ENCODE data around the gene NKAIN2. TPM values are rescaled to one million over a fixed set of nuclear protein-coding genes. Genes with fewer than 3 reads are reported as not detected.

The NKAIN2 gene
- total RNA-seq, 3 donors from 2014 or later (not counting 1 experiment from before 2014, with no cell fraction given): 0.45 TPM; not detected in 2

DNA sequence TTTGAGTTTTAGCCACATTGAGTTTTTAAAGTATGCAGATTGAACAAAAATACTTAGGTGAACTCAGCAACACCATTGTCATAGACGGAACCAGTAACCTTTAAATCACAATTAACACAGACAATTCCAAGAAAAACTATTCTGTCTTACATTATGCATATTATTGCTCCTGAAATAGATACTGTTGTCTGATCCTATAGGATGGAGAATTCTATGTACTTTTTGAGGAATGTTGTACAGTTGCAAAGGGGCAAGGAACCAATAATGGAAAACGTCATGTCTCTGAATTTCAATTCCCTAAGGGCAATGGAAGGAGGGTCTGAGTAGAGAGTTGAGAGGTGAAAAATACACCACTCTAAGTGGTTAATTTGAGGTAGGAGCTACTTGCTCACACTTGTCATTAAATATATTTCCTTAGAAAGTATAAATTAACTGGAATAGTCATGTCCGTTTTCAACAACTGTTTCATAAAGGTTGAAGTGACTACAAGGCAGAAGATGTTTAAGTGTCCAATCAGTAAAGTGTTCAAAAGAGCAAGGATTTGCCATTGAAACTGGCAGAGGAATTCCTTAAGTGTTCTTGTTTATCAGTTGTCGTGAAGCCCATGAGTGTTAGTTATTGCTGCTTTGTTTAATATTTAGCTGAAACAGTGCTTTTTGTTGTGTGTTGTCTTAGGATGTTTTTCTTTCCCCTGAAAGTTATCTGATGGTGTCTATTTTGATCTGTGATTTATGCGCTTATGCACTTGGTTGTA, 1.3 kb downstream of the NKAIN2 start:
- WGBS (ENCODE audit: insufficient coverage): 39% methylated on average over 4 of the region's 5 CpGs
- ATAC-seq: no peak
- intact Hi-C loops (cut with micrococcal nuclease): no loop called here
- no peak for DNase-seq
- H3K9me3 Mint-ChIP-seq: no peaks in the 10 kb centered on the region
- H3K4me3 Mint-ChIP-seq: peak overlapping the region; percentile 65
- no peaks in the 10 kb centered on the region for H3K36me3 Mint-ChIP-seq
- Histone ChIP-seq H3K27me3 (ENCODE audit: control insufficient read depth, insufficient read depth, low read length) (peaks cover 18% of the 10 kb centered on the region), H3K9me3 (ENCODE audit: control insufficient read depth, insufficient read depth, low read length) (no peaks in the 10 kb centered on the region), H3K4me1 (ENCODE audit: control insufficient read depth, insufficient read depth, low read length) (peaks cover 9% of the 10 kb centered on the region), H3K4me3 (ENCODE audit: low read length) (no peak overlapping the region), H3K27ac (ENCODE audit: low read length) (no peak overlapping the region), H3K36me3 (ENCODE audit: control insufficient read depth, insufficient read depth, low read length) (no peaks in the 10 kb centered on the region)
- H3K27ac Mint-ChIP-seq: no peak overlapping the region
- TF ChIP-seq, protein P1, sequence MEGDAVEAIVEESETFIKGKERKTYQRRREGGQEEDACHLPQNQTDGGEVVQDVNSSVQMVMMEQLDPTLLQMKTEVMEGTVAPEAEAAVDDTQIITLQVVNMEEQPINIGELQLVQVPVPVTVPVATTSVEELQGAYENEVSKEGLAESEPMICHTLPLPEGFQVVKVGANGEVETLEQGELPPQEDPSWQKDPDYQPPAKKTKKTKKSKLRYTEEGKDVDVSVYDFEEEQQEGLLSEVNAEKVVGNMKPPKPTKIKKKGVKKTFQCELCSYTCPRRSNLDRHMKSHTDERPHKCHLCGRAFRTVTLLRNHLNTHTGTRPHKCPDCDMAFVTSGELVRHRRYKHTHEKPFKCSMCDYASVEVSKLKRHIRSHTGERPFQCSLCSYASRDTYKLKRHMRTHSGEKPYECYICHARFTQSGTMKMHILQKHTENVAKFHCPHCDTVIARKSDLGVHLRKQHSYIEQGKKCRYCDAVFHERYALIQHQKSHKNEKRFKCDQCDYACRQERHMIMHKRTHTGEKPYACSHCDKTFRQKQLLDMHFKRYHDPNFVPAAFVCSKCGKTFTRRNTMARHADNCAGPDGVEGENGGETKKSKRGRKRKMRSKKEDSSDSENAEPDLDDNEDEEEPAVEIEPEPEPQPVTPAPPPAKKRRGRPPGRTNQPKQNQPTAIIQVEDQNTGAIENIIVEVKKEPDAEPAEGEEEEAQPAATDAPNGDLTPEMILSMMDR (IDR thresholded peaks at IDR 0.05): no peak
- peaks cover 24 to 31% of the 10 kb centered on the region in 2 donors for H3K27me3 Mint-ChIP-seq (ENCODE audit: low read depth in 2 of 2)
- H3K4me1 Mint-ChIP-seq: peaks cover 6 to 16% of the 10 kb centered on the region in 2 donors

DNA sequence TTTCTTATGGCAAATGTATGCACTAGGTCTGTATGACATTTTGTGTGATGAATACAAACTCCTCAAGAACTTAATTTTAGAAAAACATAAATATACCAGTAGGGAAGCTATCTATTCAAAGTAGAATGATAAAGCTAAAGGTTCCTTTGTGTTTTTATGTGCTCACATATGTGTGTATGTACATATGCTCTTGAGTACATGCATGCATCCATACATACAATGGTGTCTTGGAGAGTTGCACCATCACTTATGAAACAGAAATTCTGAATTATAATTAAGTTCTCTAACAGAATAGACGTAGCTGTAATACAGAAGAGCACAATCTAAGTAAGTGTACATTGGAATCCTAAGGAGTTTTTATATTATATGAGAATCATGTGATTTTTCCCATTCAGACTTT, 2.3 kb downstream of the NKAIN2 start:
- no peaks in the 10 kb centered on the region for H3K9me3 ChIP-seq (ENCODE audit: control insufficient read depth, insufficient read depth, low read length)
- DNase-seq: no peak
- no peak overlapping the region for H3K4me3 ChIP-seq (ENCODE audit: low read length)
- H3K36me3 ChIP-seq (ENCODE audit: control insufficient read depth, insufficient read depth, low read length): no peaks in the 10 kb centered on the region
- H3K4me1 ChIP-seq (ENCODE audit: control insufficient read depth, insufficient read depth, low read length): peaks cover 9% of the 10 kb centered on the region
- no peak for ATAC-seq
- intact Hi-C loops (cut with micrococcal nuclease): no loop called here
- no peaks in the 10 kb centered on the region for H3K36me3 Mint-ChIP-seq
- no peak overlapping the region for H3K4me3 Mint-ChIP-seq
- peaks cover 18% of the 10 kb centered on the region for H3K27me3 ChIP-seq (ENCODE audit: control insufficient read depth, insufficient read depth, low read length)
- H3K4me1 Mint-ChIP-seq: peaks cover 6 to 16% of the 10 kb centered on the region in 2 donors
- no peak overlapping the region for H3K27ac ChIP-seq (ENCODE audit: low read length)
- TF ChIP-seq, protein P1 (IDR thresholded peaks at IDR 0.05): no peak
- peaks cover 23 to 30% of the 10 kb centered on the region in 2 donors for H3K27me3 Mint-ChIP-seq (ENCODE audit: low read depth in 2 of 2)
- no peaks in the 10 kb centered on the region for H3K9me3 Mint-ChIP-seq
- WGBS (ENCODE audit: insufficient coverage): no CpG with 5 or more reads among the region's 1 CpG
- H3K27ac Mint-ChIP-seq: no peak overlapping the region

DNA sequence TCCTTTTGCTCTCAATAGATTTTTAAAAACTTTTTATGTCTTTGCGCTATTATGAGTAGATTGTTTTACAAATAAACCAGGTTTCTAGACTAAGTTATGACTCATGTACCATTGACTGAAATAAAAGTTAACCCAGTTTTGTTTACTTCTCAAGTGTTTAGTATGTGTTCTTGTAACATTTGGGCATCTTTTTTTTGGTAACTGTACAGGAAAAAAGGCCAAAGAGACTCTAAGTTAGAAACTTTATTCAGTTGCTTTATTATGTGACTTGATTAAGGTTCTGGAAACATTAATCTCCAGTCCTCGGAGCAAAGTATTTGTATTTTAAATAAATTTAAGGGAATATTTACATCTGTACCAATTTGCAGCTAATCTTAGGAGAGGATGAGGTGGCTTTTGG, 2.9 kb downstream of the NKAIN2 start:
- Histone ChIP-seq H3K4me1 (ENCODE audit: control insufficient read depth, insufficient read depth, low read length) (peaks cover 9% of the 10 kb centered on the region), H3K36me3 (ENCODE audit: control insufficient read depth, insufficient read depth, low read length) (no peaks in the 10 kb centered on the region), H3K27ac (ENCODE audit: low read length) (no peak overlapping the region), H3K9me3 (ENCODE audit: control insufficient read depth, insufficient read depth, low read length) (no peaks in the 10 kb centered on the region), H3K27me3 (ENCODE audit: control insufficient read depth, insufficient read depth, low read length) (peaks cover 18% of the 10 kb centered on the region), H3K4me3 (ENCODE audit: low read length) (no peak overlapping the region)
- TF ChIP-seq, protein P1 (IDR thresholded peaks at IDR 0.05): no peak
- 100% methylated on average over 1 of the region's 2 CpGs for WGBS (ENCODE audit: insufficient coverage)
- no peak for ATAC-seq
- intact Hi-C loops (cut with micrococcal nuclease): no loop called here
- H3K36me3 Mint-ChIP-seq: no peaks in the 10 kb centered on the region
- no peak overlapping the region for H3K4me3 Mint-ChIP-seq
- no peaks in the 10 kb centered on the region for H3K9me3 Mint-ChIP-seq
- no peak for DNase-seq
- H3K27ac Mint-ChIP-seq: no peak overlapping the region
- peaks cover 6 to 16% of the 10 kb centered on the region in 2 donors for H3K4me1 Mint-ChIP-seq
- peaks cover 19 to 25% of the 10 kb centered on the region in 2 donors for H3K27me3 Mint-ChIP-seq (ENCODE audit: low read depth in 2 of 2)

DNA sequence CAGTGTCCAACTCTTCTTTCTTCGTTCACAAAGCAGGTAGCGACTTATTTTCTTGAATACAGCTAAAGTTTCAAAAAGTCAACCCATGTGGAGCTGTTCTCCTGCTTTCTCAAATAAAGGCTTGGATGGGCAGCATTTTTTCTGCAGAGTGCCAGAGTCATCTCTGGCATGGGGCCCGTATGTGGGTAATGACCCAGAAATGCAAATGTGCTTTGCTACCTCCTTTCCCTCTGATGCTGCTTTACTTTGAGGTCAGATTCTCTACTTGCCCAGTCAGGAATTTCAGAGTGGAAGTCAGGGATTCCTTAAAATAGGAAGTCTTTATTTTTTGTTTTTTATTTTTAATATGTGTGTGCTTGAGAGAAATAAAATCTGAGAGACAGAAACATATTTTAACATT, 4.9 kb downstream of the NKAIN2 start:
- TF ChIP-seq, protein P1 (IDR thresholded peaks at IDR 0.05): no peak
- Mint-ChIP-seq H3K9me3 (no peaks in the 10 kb centered on the region), H3K4me1 (peaks cover 6% of the 10 kb centered on the region in 2 donors), H3K4me3 (no peak overlapping the region), H3K27me3 (ENCODE audit: low read depth in 2 of 2) (peaks cover 15 to 25% of the 10 kb centered on the region in 2 donors), H3K27ac (no peak overlapping the region), H3K36me3 (no peaks in the 10 kb centered on the region)
- no peak for ATAC-seq
- WGBS (ENCODE audit: insufficient coverage): 48% methylated on average over 3 of the region's 3 CpGs
- Histone ChIP-seq H3K27me3 (ENCODE audit: control insufficient read depth, insufficient read depth, low read length) (peaks cover 12% of the 10 kb centered on the region), H3K36me3 (ENCODE audit: control insufficient read depth, insufficient read depth, low read length) (no peaks in the 10 kb centered on the region), H3K27ac (ENCODE audit: low read length) (no peak overlapping the region), H3K4me1 (ENCODE audit: control insufficient read depth, insufficient read depth, low read length) (no peaks in the 10 kb centered on the region), H3K9me3 (ENCODE audit: control insufficient read depth, insufficient read depth, low read length) (no peaks in the 10 kb centered on the region), H3K4me3 (ENCODE audit: low read length) (no peak overlapping the region)
- intact Hi-C loops (cut with micrococcal nuclease): no loop called here
- DNase-seq: no peak
